CD14-positive monocyte (primary cell): ENCODE results near the gene PKP2. TPM values are rescaled to one million over a fixed set of nuclear protein-coding genes. Genes with fewer than 3 reads are reported as not detected.
A peak's percentile ranks its signal among the peaks of the same experiment; 100 is the strongest.

Experiments used
- DNase-seq, 3 donors: peaks; one replicate each; pipeline ENCODE4 v3.0.0-alpha.2; 2011 to 2022
- H2AFZ ChIP-seq: 2 replicates; pipeline ENCODE4 v1.6.0; 2012; ENCODE audit warnings: mild to moderate bottlenecking, low read depth, low read length, inconsistent platforms; ENCODE audit not compliant: insufficient read depth, poor library complexity, severe bottlenecking
- H3K27ac ChIP-seq, 2 donors: 1 replicate in 1 of 2; 2 replicates in 1 of 2; pipeline ENCODE4 v1.5.1; 2012 to 2013; ENCODE audit warnings: low read length in 2 of 2, control low read depth in 1 of 2, inconsistent platforms in 1 of 2, low read depth in 1 of 2, mild to moderate bottlenecking in 1 of 2
- H3K27me3 ChIP-seq, 2 donors: one replicate each; pipeline versions ENCODE4 v1.6.0 to v1.6.1; 2011 to 2013; ENCODE audit warnings: low read length in 2 of 2; ENCODE audit not compliant: control insufficient read depth in 2 of 2, insufficient read depth in 2 of 2
- H3K36me3 ChIP-seq, 2 donors: replicated peaks in 1 of 2; 1 replicate in 1 of 2; 2 replicates in 1 of 2; pipeline versions ENCODE4 v1.5.1 to v1.6.1; 2012 to 2013; ENCODE audit warnings: low read length in 2 of 2, control low read depth in 1 of 2, inconsistent platforms in 1 of 2, mild to moderate bottlenecking in 1 of 2; ENCODE audit not compliant: insufficient read depth in 2 of 2, control insufficient read depth in 1 of 2
- H3K4me1 ChIP-seq, 2 donors: 1 replicate in 1 of 2; 2 replicates in 1 of 2; pipeline versions ENCODE4 v1.5.1 to v1.6.1; 2012 to 2013; ENCODE audit warnings: low read length in 2 of 2, control low read depth in 1 of 2, inconsistent platforms in 1 of 2, mild to moderate bottlenecking in 1 of 2, moderate library complexity in 1 of 2; ENCODE audit not compliant: insufficient read depth in 2 of 2, control insufficient read depth in 1 of 2
- H3K4me2 ChIP-seq: replicated peaks from 2 replicates; pipeline ENCODE3; 2012; ENCODE audit warnings: low read length, moderate library complexity, mild to moderate bottlenecking; ENCODE audit not compliant: poor library complexity, severe bottlenecking; ENCODE audit errors: extremely low read depth
- H3K4me3 ChIP-seq, 3 experiments: fragments of 200-600 bp in 1 of 3; sonication (generic) in 1 of 3; replicated peaks in 1 of 3; 1 replicate in 2 of 3; 2 replicates in 1 of 3; pipeline ENCODE4 v1.5.1; 2011 to 2013; ENCODE audit warnings: low read length in 3 of 3, mild to moderate bottlenecking in 3 of 3, control low read depth in 2 of 3, low read depth in 2 of 3, inconsistent platforms in 1 of 3, moderate library complexity in 1 of 3
- H3K79me2 ChIP-seq: 2 replicates; pipeline ENCODE4 v1.6.0; 2012; ENCODE audit warnings: mild to moderate bottlenecking, control low read depth, inconsistent platforms, low read length, moderate library complexity; ENCODE audit not compliant: insufficient read depth
- H3K9ac ChIP-seq: 2 replicates; pipeline ENCODE4 v1.6.0; 2017; ENCODE audit warnings: low read length, mild to moderate bottlenecking; ENCODE audit not compliant: insufficient read depth, poor library complexity, severe bottlenecking
- H3K9me3 ChIP-seq, 2 donors: replicated peaks in 1 of 2; 1 replicate in 1 of 2; 2 replicates in 1 of 2; pipeline versions ENCODE4 v1.5.1 to v1.6.1; 2012 to 2013; ENCODE audit warnings: low read length in 2 of 2, control low read depth in 1 of 2; ENCODE audit not compliant: control insufficient read depth in 1 of 2, insufficient read depth in 1 of 2
- H4K20me1 ChIP-seq: 2 replicates; pipeline ENCODE4 v1.6.0; 2012; ENCODE audit warnings: mild to moderate bottlenecking, low read length, control low read depth, moderate library complexity; ENCODE audit not compliant: insufficient read depth
- H3K27ac Mint-ChIP-seq, 7 donors: one replicate each; pipeline ENCODE4 v1.8.0; 2020; ENCODE audit warnings: mild to moderate bottlenecking in 7 of 7, mixed read lengths in 7 of 7, moderate library complexity in 6 of 7, inconsistent platforms in 2 of 7
- H3K27me3 Mint-ChIP-seq, 3 donors: one replicate each; pipeline ENCODE4 v1.8.0; 2021 to 2022; ENCODE audit warnings: low read depth in 3 of 3, mild to moderate bottlenecking in 3 of 3, mixed read lengths in 3 of 3, moderate library complexity in 3 of 3, inconsistent platforms in 1 of 3
- H3K36me3 Mint-ChIP-seq, 2 donors: one replicate each; pipeline ENCODE4 v1.8.0; 2020; ENCODE audit warnings: mixed read lengths in 2 of 2, inconsistent platforms in 1 of 2, mild to moderate bottlenecking in 1 of 2
- H3K4me1 Mint-ChIP-seq: one replicate; pipeline ENCODE4 v1.8.0; 2020; ENCODE audit warnings: mild to moderate bottlenecking, mixed read lengths
- H3K4me3 Mint-ChIP-seq, 2 donors: one replicate each; pipeline ENCODE4 v1.8.0; 2020; ENCODE audit warnings: mild to moderate bottlenecking in 2 of 2, mixed read lengths in 2 of 2, moderate library complexity in 1 of 2
- H3K9me3 Mint-ChIP-seq, 7 donors: one replicate each; pipeline ENCODE4 v1.8.0; 2020 to 2022; ENCODE audit warnings: mixed read lengths in 7 of 7, mild to moderate bottlenecking in 6 of 7, moderate library complexity in 6 of 7, inconsistent platforms in 2 of 7
- CTCF ChIP-seq: fragments of 200-600 bp; IDR thresholded peaks from one replicate; pipeline ENCODE4 v1.8.0; 2022; ENCODE audit warnings: antibody characterized with exemption, mild to moderate bottlenecking
- WGBS: methylation state at CpG from one replicate; pipeline ENCODE4 v1.1.5; 2013; ENCODE audit warnings: missing lambda C conversion rate; ENCODE audit not compliant: insufficient coverage; 5-methylcytosine and 5-hydroxymethylcytosine counted together
- intact Hi-C, 2 donors: fragments of 100-400 bp; cut with micrococcal nuclease; formaldehyde crosslinking; loops; one replicate each; pipeline versions ENCODE4 v1.15.0 to v1.15.1; 2023
- polyA plus RNA-seq, 3 donors: library from polyadenylated mRNA; depleted of rRNA in 1 of 3; unstranded in 2 of 3; stranded (reverse) in 1 of 3; fragments of 300-500 nt in 2 of 3; fragments of >200 nt in 1 of 3; fragmentation: Illumina TruSeq in 2 of 3; gene quantifications; 1 replicate in 2 of 3; 2 replicates in 1 of 3; pipeline ENCODE4 v1.2.3, GENCODE V29; 2012 to 2021

The PKP2 gene
- polyA plus RNA-seq, 3 donors, result 0.95 to 3.1 (median 2.9) TPM

- Mint-ChIP-seq H3K27ac (no peak overlapping the region), H3K36me3 (no peaks in the 10 kb centered on the region), H3K4me1 (peaks cover 26% of the 10 kb centered on the region), H3K27me3 (peaks cover 0 to 6% (median 5%) of the 10 kb centered on the region in 3 donors), H3K4me3 (no peak overlapping the region), H3K9me3 (peaks cover 0 to 2% (median 0%) of the 10 kb centered on the region in 7 donors)
- H3K4me2 ChIP-seq, result no peak overlapping the region
- H3K27ac ChIP-seq, result no peak overlapping the region
- H3K79me2 ChIP-seq, result no peaks in the 10 kb centered on the region
- H3K27me3 ChIP-seq, result no peaks in the 10 kb centered on the region
- peaks cover 20 to 22% of the 10 kb centered on the region in 2 donors for H3K4me1 ChIP-seq
- WGBS, result 80% methylated on average over 1 of the region's 4 CpGs
- no peak overlapping the region for H3K4me3 ChIP-seq
- no peak for TF ChIP-seq CTCF
- no peak overlapping the region for H3K9ac ChIP-seq
- intact Hi-C loops, result no loop called here
- no peaks in the 10 kb centered on the region for H3K36me3 ChIP-seq
- no peak for DNase-seq
- H4K20me1 ChIP-seq, result no peaks in the 10 kb centered on the region
- H2AFZ ChIP-seq, result peak overlapping the region; percentile 0
- no peaks in the 10 kb centered on the region for H3K9me3 ChIP-seq
Observed at GRCh38 chr12:32901553-32901952, 5.0 kb upstream of the PKP2 start.

GRCh38 chr12:32897687-32898573 is 1.4 kb upstream of the PKP2 start:
- no peak overlapping the region for H3K27ac Mint-ChIP-seq
- peaks cover 5 to 12% (median 7%) of the 10 kb centered on the region in 3 donors for H3K27me3 Mint-ChIP-seq
- H3K9me3 ChIP-seq, result no peaks in the 10 kb centered on the region
- no peak for TF ChIP-seq CTCF
- H3K4me3 ChIP-seq, result no peak overlapping the region
- H3K4me3 Mint-ChIP-seq, result peak overlapping the region in 1 of 2 donors; percentile 78
- H3K9me3 Mint-ChIP-seq, result peaks cover 0 to 2% (median 0%) of the 10 kb centered on the region in 7 donors
- no peak overlapping the region for H2AFZ ChIP-seq
- no peaks in the 10 kb centered on the region for H3K36me3 Mint-ChIP-seq
- H3K36me3 ChIP-seq, result no peaks in the 10 kb centered on the region
- DNase-seq, result no peak
- no peak overlapping the region for H3K4me2 ChIP-seq
- H3K4me1 Mint-ChIP-seq, result peaks cover 52% of the 10 kb centered on the region
- peaks cover 36 to 40% of the 10 kb centered on the region in 2 donors for H3K4me1 ChIP-seq
- H3K9ac ChIP-seq, result no peak overlapping the region
- H3K79me2 ChIP-seq, result no peaks in the 10 kb centered on the region
- no peaks in the 10 kb centered on the region for H3K27me3 ChIP-seq
- 100% methylated on average over 2 of the region's 10 CpGs for WGBS
- H3K27ac ChIP-seq, result no peak overlapping the region
- intact Hi-C loops, result no loop called here
- no peaks in the 10 kb centered on the region for H4K20me1 ChIP-seq
